ENCODE results near the gene M1AP. TPM values are rescaled to one million over a fixed set of nuclear protein-coding genes. Genes with fewer than 3 reads are reported as not detected.
A peak's percentile ranks its signal among the peaks of the same experiment; 100 is the strongest.

The M1AP gene
- total and polyA plus RNA-seq, 11 donors: 0.07 to 0.88 (median 0.21) TPM; not detected in 6

GRCh38 chr2:74538881-74539339, 109.2 kb downstream of the M1AP start:
- ATAC-seq (no peak), DNase-seq (peak in 1 of 5 donors; percentile 3)
- Histone ChIP-seq H3K36me3 (peaks cover 0 to 9% (median 0%) of the 10 kb centered on the region in 9 donors), H3K27me3 (no peaks in the 10 kb centered on the region), H3K4me1 (peaks cover 0 to 13% (median 5%) of the 10 kb centered on the region in 12 donors), H3K9me3 (no peaks in the 10 kb centered on the region), H3K4me3 (no peak overlapping the region), H3K27ac (peak overlapping the region in 2 of 12 donors; percentile 45 to 82)
- WGBS, 4 donors: 79 to 84% (median 82%) methylated on average over 7 of the region's 7 CpGs
- TF ChIP-seq, protein P1, sequence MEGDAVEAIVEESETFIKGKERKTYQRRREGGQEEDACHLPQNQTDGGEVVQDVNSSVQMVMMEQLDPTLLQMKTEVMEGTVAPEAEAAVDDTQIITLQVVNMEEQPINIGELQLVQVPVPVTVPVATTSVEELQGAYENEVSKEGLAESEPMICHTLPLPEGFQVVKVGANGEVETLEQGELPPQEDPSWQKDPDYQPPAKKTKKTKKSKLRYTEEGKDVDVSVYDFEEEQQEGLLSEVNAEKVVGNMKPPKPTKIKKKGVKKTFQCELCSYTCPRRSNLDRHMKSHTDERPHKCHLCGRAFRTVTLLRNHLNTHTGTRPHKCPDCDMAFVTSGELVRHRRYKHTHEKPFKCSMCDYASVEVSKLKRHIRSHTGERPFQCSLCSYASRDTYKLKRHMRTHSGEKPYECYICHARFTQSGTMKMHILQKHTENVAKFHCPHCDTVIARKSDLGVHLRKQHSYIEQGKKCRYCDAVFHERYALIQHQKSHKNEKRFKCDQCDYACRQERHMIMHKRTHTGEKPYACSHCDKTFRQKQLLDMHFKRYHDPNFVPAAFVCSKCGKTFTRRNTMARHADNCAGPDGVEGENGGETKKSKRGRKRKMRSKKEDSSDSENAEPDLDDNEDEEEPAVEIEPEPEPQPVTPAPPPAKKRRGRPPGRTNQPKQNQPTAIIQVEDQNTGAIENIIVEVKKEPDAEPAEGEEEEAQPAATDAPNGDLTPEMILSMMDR (IDR thresholded peaks at IDR 0.05): no peak
- TF ChIP-seq POLR2A (IDR thresholded peaks at IDR 0.05): no peak
- intact Hi-C loops (cut with DNase I): loop anchor here in 4 of 10 donors (10.0 kb wide), 1 partner anchor 46 kb away; no protein-coding TSS in a partner anchor

DNA sequence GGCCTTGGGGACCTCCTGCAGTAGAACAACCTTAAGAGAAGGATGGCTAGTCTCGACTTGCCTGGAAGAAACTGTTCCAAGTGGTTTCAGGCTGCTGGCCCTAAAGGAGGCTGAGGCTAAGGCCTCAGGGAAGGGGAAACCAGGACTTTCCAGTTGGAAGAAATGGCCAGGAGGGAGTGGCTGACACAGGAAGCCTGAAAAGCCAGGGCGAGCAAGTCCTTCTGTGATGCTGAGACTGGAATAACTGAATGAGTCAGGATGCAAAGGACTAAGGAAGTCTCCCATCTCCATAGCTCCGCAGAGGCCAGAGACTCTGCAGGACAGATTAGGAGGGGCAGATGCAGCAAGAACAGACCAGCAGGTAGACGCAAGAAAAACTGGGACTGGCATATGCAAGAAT, 111.0 kb downstream of the M1AP start:
- Histone ChIP-seq H3K4me1 (peaks cover 0 to 13% (median 4%) of the 10 kb centered on the region in 12 donors), H3K27ac (no peak overlapping the region), H3K27me3 (no peaks in the 10 kb centered on the region), H3K9me3 (no peaks in the 10 kb centered on the region), H3K4me3 (no peak overlapping the region), H3K36me3 (peaks cover 0 to 25% (median 15%) of the 10 kb centered on the region in 9 donors)
- DNase-seq: peak in 2 of 5 donors; percentile 11 to 18
- TF ChIP-seq, protein P1 (IDR thresholded peaks at IDR 0.05): no peak
- no peak for TF ChIP-seq POLR2A (IDR thresholded peaks at IDR 0.05)
- 57 to 67% (median 61%) methylated on average over 4 of the region's 4 CpGs for WGBS, 4 donors
- intact Hi-C loops (cut with DNase I): loop anchor here in 4 of 10 donors (10.0 kb wide), 1 partner anchor 48 kb away; no protein-coding TSS in a partner anchor
- no peak for ATAC-seq

DNA sequence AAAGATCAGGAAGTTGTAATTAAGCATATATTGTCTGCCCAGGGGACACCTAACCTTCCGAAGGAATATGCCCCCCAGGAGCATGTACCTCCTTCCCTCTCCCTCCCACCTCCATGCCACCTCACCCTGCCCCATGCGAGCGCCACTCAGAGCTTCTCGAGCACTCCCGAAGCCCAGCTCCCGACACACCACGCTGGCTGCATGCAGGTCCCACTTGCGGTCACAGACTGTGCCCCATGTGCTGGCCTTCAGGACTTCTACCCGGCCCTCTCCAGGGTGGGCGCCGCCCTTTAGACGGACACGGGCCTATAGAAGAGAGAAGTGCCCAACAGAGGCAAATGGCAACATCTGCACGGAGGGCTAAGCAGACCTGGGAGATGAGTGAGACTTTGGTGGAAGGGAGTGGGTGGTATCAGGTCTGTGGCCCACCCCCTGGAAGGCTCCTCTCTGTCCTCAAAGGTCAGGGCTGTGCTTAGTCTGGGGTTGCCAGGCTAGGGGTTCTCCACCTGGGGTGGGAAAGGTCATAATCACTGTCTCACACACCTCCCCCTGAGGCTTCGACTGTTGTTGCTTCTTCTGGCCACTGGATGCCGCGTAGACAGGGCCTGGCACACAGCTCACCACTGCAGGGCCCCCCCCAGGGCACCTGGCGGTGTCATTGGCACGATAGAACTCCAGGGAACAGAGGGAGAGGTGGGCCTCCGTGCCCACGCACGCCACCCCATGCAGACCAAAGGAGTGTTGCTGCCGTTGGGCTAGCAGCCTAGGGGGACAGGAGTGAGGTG, 111.8 kb downstream of the M1AP start:
- no peak for ATAC-seq

More for the DNA sequence above, 111.8 kb downstream of the M1AP start:
- TF ChIP-seq, protein P1 (IDR thresholded peaks at IDR 0.05): no peak
- TF ChIP-seq POLR2A (IDR thresholded peaks at IDR 0.05): no peak
- H3K27me3 ChIP-seq: no peaks in the 10 kb centered on the region
- peaks cover 0 to 32% (median 23%) of the 10 kb centered on the region in 9 donors for H3K36me3 ChIP-seq
- H3K4me3 ChIP-seq: no peak overlapping the region
- H3K9me3 ChIP-seq: no peaks in the 10 kb centered on the region
- WGBS, 4 donors: 86 to 89% (median 88%) methylated on average over 23 of the region's 23 CpGs
- peak in 2 of 5 donors; percentile 21 to 24 for DNase-seq
- peaks cover 0 to 21% (median 9%) of the 10 kb centered on the region in 12 donors for H3K4me1 ChIP-seq
- intact Hi-C loops (cut with DNase I): loop anchor here in 4 of 10 donors (10.0 kb wide), 1 partner anchor 48 kb away; no protein-coding TSS in a partner anchor
- H3K27ac ChIP-seq: no peak overlapping the region

All from heart left ventricle (tissue), 16 donors.